GM12878 (cell line): Measurements from ENCODE around the gene TKT.

Experiments used
- SMC3 ChIP-seq: IDR thresholded peaks from 2 replicates; pipeline ENCODE4 v1.6.1; 2011; ENCODE audit warnings: low read length, improper control_type of control experiment, borderline replicate concordance
- SUZ12 ChIP-seq: fragments of 200-600 bp; sonication (generic); IDR thresholded peaks from one replicate; pipeline ENCODE4 v1.6.1; 2018; ENCODE audit warnings: antibody characterized with exemption, mild to moderate bottlenecking; ENCODE audit not compliant: unreplicated experiment
- TF ChIP-seq, protein P1 (sequence below): IDR thresholded peaks from 2 replicates; pipeline ENCODE4 v1.6.1; 2011; ENCODE audit warnings: low read depth, low read length, improper control_type of control experiment, borderline replicate concordance

DNA sequence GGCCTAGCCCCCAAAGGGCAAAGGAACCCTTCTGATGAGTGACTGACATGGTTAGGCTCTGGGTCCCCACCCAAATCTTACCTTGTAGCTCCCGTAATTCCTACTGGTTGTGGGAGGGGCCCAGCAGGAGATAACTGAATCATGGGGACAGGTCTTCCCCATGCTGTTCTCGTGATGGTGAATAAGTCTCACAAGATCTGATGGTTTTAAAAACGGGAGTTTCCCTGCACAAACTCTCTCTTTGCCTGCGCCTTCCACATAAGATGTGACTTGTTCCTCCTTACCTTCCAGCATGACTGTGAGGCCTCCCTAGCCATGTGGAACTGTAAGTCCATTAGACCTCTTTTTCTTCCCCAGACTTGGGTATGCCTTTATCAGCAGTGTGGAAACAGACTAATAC lies 16.9 kb downstream of the TKT start:
- TF ChIP-seq SMC3, result no peak
- TF ChIP-seq, protein P1, sequence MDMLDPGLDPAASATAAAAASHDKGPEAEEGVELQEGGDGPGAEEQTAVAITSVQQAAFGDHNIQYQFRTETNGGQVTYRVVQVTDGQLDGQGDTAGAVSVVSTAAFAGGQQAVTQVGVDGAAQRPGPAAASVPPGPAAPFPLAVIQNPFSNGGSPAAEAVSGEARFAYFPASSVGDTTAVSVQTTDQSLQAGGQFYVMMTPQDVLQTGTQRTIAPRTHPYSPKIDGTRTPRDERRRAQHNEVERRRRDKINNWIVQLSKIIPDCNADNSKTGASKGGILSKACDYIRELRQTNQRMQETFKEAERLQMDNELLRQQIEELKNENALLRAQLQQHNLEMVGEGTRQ, result no peak
- no peak for TF ChIP-seq SUZ12
